HG03064 (cell line): ENCODE measurements around the gene EGFL7.

Experiments used
- ATAC-seq: cut with Tn5 transposase; IDR thresholded peaks from one replicate; pipeline ENCODE4 v1.9.1; 2021; ENCODE audit warnings: low read depth; ENCODE audit not compliant: unreplicated experiment

The EGFL7 gene

GRCh38 chr9:136671646-136672430 lies 9.1 kb downstream of the EGFL7 start:
- no peak for ATAC-seq

DNA sequence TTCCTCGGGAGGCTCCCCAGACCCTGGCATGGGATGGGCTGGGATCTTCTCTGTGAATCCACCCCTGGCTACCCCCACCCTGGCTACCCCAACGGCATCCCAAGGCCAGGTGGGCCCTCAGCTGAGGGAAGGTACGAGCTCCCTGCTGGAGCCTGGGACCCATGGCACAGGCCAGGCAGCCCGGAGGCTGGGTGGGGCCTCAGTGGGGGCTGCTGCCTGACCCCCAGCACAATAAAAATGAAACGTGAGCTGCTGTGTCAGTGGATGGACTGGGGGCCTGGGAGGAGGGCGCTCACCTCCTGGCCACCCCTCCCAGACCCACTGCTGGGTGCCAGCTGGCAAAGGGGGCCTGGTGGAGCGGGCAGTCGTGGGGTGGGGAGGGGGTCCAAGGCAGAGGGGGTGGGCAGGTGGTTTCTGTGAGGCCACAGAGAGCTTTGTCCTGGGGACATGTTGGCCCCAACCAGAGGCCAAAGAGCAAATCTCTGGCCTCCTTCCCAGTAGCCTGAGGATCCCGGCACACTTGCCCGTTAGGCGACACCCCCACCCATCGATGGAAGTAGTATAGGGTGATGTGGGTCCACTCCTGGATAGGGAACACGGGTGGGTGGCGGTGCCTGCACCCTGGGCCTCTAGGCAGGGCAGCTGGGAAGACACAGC lies 9.8 kb downstream of the EGFL7 start:
- no peak for ATAC-seq

DNA sequence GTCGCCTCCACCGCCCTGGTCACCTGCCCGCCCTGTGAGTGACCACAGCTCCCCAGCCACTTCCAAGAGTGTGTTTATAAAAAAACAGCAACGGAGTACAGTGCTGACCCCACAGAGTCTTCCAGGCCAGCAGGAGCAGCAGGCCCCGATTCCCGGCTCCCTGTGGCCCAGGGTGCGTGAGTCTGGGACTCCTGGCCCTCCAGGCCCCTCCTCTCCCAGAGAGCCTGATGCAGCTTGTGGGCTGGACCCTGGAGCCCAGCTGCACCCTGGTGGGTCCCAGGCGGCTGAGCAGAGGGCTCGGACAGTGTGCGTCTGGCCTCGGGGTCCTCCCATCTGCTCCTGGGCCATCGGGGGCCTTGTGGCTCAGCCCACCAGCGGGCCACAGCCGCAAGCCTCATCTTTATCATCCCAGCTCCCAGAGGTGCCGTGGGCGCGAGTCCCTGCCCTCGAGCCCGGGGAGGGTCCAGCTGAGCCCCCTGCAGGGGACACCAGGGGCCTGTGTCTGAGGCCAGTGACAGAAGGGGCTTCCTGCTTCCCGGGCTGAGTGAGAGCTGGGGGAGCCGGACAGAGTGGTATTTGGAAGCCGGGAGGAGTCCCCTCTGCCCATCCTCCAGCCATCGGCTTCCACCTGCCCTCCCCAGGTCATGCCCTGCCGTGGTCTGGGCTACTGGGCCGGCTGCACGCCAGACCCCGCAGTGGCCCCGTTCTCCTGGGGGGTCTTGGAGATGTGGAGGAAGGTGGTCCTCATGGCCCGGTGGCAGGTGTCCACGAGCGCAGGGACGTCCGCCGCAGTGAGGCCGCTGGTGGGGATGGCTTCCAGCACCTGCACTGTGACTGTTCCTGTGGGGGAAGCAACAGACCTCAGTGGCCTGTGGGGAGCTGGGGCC lies 10.6 kb downstream of the EGFL7 start:
- no peak for ATAC-seq

- no peak for ATAC-seq
These were observed 11.5 kb downstream of the EGFL7 start for GRCh38 chr9:136673975-136674785.

GRCh38 chr9:136674786-136675349 lies 12.2 kb downstream of the EGFL7 start:
- ATAC-seq = no peak

DNA sequence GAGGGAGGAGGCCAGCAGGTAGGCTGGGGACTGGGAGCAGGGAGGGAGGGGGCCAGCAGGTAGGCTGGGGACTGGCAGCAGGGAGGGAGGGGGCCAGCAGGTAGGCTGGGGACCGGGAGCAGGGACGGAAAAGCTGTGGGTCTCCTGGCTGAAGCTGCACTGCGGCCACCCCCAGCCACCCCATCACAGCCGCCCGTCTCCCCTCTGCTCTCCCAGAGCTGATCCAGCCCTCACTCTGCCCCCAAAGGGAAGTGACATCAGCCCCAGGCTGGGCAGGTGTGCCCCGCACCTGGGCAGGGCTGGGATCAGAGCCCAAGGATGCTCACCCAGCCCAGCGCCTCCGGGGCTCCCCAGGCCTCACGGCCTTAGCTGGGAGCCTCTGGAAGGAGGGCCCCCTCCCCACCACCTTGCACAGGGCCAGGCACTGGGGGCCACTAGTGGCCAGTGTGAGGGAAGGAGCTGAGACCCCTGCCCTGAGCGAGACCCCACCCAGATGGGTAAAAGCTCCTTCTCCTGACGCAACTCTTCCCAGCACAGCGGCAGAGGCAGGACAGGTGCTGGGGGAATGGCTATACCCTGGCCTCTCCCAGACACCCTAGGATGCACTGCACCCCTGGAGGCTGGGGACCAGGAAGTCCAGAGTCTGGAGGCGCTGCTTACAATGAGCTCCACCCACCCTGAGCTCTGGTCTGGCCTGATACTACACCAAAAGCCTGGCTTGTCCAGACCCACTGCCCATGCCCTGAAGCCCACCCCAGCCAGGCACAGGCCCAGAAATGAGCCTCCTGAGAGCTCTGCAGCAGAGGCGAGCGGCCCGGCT lies 13.0 kb downstream of the EGFL7 start:
- no peak for ATAC-seq

- no peak for ATAC-seq
These were observed 13.6 kb downstream of the EGFL7 start for GRCh38 chr9:136676297-136676794.

GRCh38 chr9:136676920-136677686 lies 14.4 kb downstream of the EGFL7 start:
- no peak for ATAC-seq

- ATAC-seq = no peak
These were observed 15.3 kb downstream of the EGFL7 start for GRCh38 chr9:136678034-136678433.

GRCh38 chr9:136678624-136679023 lies 15.9 kb downstream of the EGFL7 start:
- no peak for ATAC-seq

DNA sequence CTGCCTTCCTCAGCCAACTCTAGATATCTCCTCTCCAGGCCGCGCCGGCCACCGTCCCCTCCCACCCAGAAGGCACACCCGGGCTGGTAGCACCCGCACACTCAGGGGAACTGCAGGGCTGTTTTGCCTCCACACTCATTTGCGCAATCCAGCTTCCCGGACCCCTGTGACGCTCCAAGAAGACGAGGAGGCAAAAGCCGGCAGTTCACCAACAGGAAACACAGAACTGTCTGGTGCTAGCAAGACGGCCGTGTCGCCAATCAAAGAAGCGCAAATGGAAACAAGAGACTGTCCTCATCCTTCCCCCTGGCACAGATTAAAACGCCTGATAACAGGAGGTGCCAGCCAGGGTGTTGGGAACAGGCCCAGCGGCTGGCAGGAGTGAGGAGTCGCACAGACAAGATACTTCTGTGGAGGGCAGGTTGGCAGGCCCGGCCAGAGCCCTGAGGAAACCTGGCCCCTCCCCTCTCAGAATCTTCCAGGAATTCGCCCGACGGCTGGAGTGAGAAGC lies 16.8 kb downstream of the EGFL7 start:
- no peak for ATAC-seq

DNA sequence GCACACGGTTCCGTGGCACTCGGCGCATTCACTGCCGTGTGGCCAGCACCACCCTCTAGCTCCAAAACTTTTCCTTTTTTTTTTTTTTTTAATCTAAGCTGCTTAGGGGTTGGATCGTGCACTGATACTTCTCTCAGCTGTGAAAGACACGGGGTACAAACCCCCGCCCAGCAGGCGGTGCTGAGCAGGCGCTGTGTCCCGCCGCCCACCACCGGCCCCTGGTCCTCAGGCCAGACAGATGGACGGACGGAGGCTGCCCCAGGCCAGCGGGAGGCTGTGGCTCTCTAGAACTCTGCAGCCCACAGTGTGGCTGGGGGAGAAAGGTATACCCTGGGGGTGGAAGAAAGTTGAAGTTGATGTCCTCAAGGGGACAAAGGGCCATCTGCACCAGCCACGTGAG lies 18.3 kb downstream of the EGFL7 start:
- ATAC-seq = no peak

DNA sequence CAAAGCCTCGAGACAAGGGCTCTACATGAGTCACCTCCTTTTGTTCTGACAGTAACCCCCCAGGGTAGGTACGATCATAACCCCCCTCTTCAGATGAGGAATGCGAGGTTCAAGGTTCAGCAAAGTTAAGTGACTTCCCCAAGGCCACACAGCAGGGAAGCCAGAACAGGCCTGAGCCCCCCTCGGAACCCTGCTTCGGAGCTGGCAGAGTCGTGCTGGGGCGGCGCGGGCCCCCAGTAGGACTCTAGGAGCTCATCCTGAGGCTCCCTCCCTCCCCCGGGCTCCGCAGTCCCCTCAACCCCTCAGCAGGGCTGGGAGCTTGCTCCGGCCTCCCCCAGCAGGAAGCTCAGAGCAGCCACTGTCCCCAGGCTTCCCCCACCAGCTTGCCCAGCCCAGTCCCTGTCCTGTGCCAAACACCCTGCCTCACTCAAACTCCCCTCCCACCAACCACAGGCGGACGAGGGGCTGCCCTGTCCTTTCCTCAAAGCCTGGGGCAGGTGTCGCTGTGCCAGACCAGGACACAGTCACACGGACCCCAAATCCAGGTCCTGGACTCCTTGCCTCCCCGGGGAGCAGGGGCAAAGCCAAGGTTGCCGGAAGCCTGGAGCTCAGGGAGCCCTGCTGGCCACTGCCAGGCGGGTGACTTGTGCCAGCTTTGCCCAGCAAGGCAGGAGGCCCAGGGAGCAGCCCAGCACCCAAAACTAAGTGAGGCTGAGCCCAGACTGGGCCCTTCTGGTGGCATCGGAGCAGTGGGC lies 19.4 kb downstream of the EGFL7 start:
- no peak for ATAC-seq

- no peak for ATAC-seq
These were observed 20.0 kb downstream of the EGFL7 start for GRCh38 chr9:136682710-136683109.

- ATAC-seq = no peak
These were observed 20.5 kb downstream of the EGFL7 start for GRCh38 chr9:136683173-136683745.

DNA sequence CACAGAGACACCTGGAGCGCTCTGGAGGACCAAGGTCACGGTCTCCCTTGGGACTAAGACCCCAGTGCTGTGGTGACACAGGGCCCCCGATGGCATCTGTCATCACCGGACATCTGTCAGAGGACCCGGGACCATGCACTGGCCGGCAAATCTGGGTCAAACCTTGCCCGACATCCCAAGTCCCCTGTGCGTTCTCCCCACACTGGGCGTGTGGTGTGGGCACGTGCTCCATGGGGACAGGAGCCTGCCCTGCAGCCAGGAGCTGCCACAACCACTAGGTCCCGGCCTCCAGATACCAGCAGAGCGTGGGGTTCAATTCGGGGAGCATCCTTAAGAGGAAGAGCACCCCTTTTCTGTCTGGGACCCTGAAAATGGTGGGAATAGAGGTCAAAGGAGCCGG lies 21.0 kb downstream of the EGFL7 start:
- no peak for ATAC-seq

DNA sequence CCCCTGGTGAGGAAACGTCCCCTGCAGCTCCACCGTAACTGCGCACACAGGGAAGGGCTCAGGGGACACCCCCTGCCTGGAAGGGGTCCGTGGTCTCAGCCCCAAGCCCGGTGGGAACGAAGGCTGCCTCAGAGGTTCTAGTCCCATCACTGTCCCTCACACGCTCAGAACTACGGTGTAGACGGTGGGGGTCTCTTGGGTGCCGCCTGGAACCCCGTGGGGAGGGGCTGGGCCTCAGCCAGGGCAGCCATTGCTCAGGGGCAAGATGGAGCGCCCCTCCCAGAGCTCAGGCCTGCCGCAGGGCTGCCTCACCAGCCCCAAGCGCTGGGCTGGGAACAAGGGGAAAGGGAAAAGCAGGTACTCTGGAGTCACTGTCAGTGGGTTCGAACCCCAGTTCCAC lies 21.6 kb downstream of the EGFL7 start:
- no peak for ATAC-seq
